Nephron progenitor cell (in vitro differentiated cells): ENCODE measurements around the gene TMF1.
A peak's percentile ranks its signal among the peaks of the same experiment; 100 is the strongest.

Experiments used
- DNase-seq: peaks from one replicate; pipeline ENCODE4 v3.0.0; 2021
- H3K27ac Mint-ChIP-seq: 2 replicates; pipeline ENCODE4 v1.8.0; 2021; ENCODE audit warnings: mild to moderate bottlenecking, moderate library complexity, mixed read lengths
- H3K27me3 Mint-ChIP-seq: 2 replicates; pipeline ENCODE4 v1.8.0; 2021; ENCODE audit warnings: mild to moderate bottlenecking, low read depth, mixed read lengths; ENCODE audit not compliant: poor library complexity
- H3K36me3 Mint-ChIP-seq: 2 replicates; pipeline ENCODE4 v1.8.0; 2021; ENCODE audit warnings: low read depth, mixed read lengths
- H3K4me1 Mint-ChIP-seq: 2 replicates; pipeline ENCODE4 v1.8.0; 2021; ENCODE audit warnings: mixed read lengths
- H3K4me3 Mint-ChIP-seq: 2 replicates; pipeline ENCODE4 v1.8.0; 2021; ENCODE audit warnings: mild to moderate bottlenecking, moderate library complexity, mixed read lengths
- H3K9me3 Mint-ChIP-seq: 2 replicates; pipeline ENCODE4 v1.8.0; 2021; ENCODE audit warnings: mild to moderate bottlenecking, moderate library complexity, mixed read lengths
- CTCF ChIP-seq: fragments of 200-600 bp; sonication (generic); IDR thresholded peaks from 2 replicates; pipeline ENCODE4 v1.5.0; 2021; ENCODE audit warnings: antibody characterized with exemption

TMF1 gene

GRCh38 chr3:69031635-69032034, 20.5 kb downstream of the TMF1 start:
- Mint-ChIP-seq H3K9me3 (no peaks in the 10 kb centered on the region), H3K4me3 (no peak overlapping the region), H3K36me3 (peaks cover 62% of the 10 kb centered on the region), H3K27ac (no peak overlapping the region), H3K4me1 (no peaks in the 10 kb centered on the region), H3K27me3 (peaks cover 3% of the 10 kb centered on the region)
- TF ChIP-seq CTCF: no peak
- no peak for DNase-seq

- DNase-seq: no peak
- Mint-ChIP-seq H3K4me3 (no peak overlapping the region), H3K27me3 (no peaks in the 10 kb centered on the region), H3K4me1 (no peaks in the 10 kb centered on the region), H3K27ac (no peak overlapping the region), H3K9me3 (peaks cover 9% of the 10 kb centered on the region), H3K36me3 (peaks cover 43% of the 10 kb centered on the region)
- no peak for TF ChIP-seq CTCF
Measured at GRCh38 chr3:69020857-69021256, 31.3 kb downstream of the TMF1 start.

GRCh38 chr3:69020424-69020823, 31.7 kb downstream of the TMF1 start:
- Mint-ChIP-seq H3K27me3 (no peaks in the 10 kb centered on the region), H3K36me3 (peaks cover 40% of the 10 kb centered on the region), H3K9me3 (peaks cover 9% of the 10 kb centered on the region), H3K4me1 (peaks cover under 1% of the 10 kb centered on the region), H3K4me3 (no peak overlapping the region), H3K27ac (no peak overlapping the region)
- DNase-seq: no peak
- peak; percentile 30 for TF ChIP-seq CTCF

- Mint-ChIP-seq H3K27ac (no peak overlapping the region), H3K9me3 (peaks cover 9% of the 10 kb centered on the region), H3K4me3 (no peak overlapping the region), H3K27me3 (no peaks in the 10 kb centered on the region), H3K36me3 (peaks cover 32% of the 10 kb centered on the region), H3K4me1 (peaks cover 27% of the 10 kb centered on the region)
- no peak for TF ChIP-seq CTCF
- DNase-seq: no peak
Measured at GRCh38 chr3:69016901-69017300, 35.2 kb downstream of the TMF1 start.

- no peak for DNase-seq
- peaks cover 32% of the 10 kb centered on the region for H3K36me3 Mint-ChIP-seq
- H3K4me3 Mint-ChIP-seq: no peak overlapping the region
- peaks cover 9% of the 10 kb centered on the region for H3K9me3 Mint-ChIP-seq
- no peak for TF ChIP-seq CTCF
- no peaks in the 10 kb centered on the region for H3K27me3 Mint-ChIP-seq
- H3K27ac Mint-ChIP-seq: no peak overlapping the region
- H3K4me1 Mint-ChIP-seq: peaks cover 35% of the 10 kb centered on the region
Measured at GRCh38 chr3:69016102-69016501, 36.0 kb downstream of the TMF1 start.

GRCh38 chr3:69014022-69014580, 38.0 kb downstream of the TMF1 start:
- DNase-seq: no peak
- Mint-ChIP-seq H3K4me3 (peak overlapping the region; percentile 82), H3K4me1 (peaks cover 55% of the 10 kb centered on the region), H3K27ac (no peak overlapping the region), H3K36me3 (peaks cover 32% of the 10 kb centered on the region), H3K27me3 (no peaks in the 10 kb centered on the region), H3K9me3 (peaks cover 9% of the 10 kb centered on the region)
- TF ChIP-seq CTCF: no peak
